AG04450 (cell line): ENCODE results near the gene THPO. TPM values are rescaled to one million over a fixed set of nuclear protein-coding genes. Genes with fewer than 3 reads are reported as not detected.

ENCODE experiments used
- CTCF ChIA-PET: fragments of 300-600, 350-600 bp; formaldehyde crosslinking; extraction: SDS; loops from one replicate; lab custom pipeline; 2022; ENCODE audit warnings: antibody characterized with exemption, inconsistent platforms; lab: Charles Lee
- POLR2A ChIA-PET: fragments of 350-600 bp; formaldehyde crosslinking; extraction: SDS; loops from one replicate; lab custom pipeline; 2021; ENCODE audit warnings: antibody characterized with exemption, inconsistent platforms; lab: Yijun Ruan, JAX
- DNase-seq: peaks from one replicate; pipeline ENCODE4 v3.0.0-alpha.2; 2011; ENCODE audit warnings: low read depth, low spot score
- H3K27ac ChIP-seq: one replicate; pipeline ENCODE4 v1.5.1; 2012; ENCODE audit warnings: low read depth, low read length, control low read depth
- H3K27me3 ChIP-seq: one replicate; pipeline ENCODE4 v1.6.0; 2012; ENCODE audit warnings: low read length; ENCODE audit not compliant: control insufficient read depth, insufficient read depth
- H3K4me3 ChIP-seq: 2 replicates; pipeline ENCODE4 v1.5.1; 2011; ENCODE audit warnings: mild to moderate bottlenecking, low read depth, low read length, control low read depth
- H3K9me3 ChIP-seq: 2 replicates; pipeline ENCODE4 v1.5.1; 2012; ENCODE audit warnings: low read length; ENCODE audit not compliant: control insufficient read depth, insufficient read depth
- CTCF ChIP-seq: IDR thresholded peaks from 2 replicates; pipeline ENCODE4 v1.5.1; 2011; ENCODE audit warnings: low read depth, low read length, control low read depth, inconsistent platforms
- polyA plus RNA-seq: library from polyadenylated mRNA; depleted of rRNA; stranded (reverse); fragments of >200 nt; gene quantifications from 2 replicates; pipeline ENCODE4 v1.2.3, GENCODE V29; 2011

THPO gene
- polyA plus RNA-seq, 1 experiment = not detected

- Histone ChIP-seq H3K4me3 (no peak overlapping the region), H3K27me3 (peaks cover 43% of the 10 kb centered on the region), H3K9me3 (no peaks in the 10 kb centered on the region; the same call in 1 of the 2 replicates), H3K27ac (no peak overlapping the region)
- DNase-seq = no peak
- POLR2A ChIA-PET = no interaction called here
- CTCF ChIA-PET = interaction anchor here (1.9 to 3.7 kb wide), 2 partner anchors 13 to 129 kb away, joined by 6 to 26 read pairs; no protein-coding TSS in a partner anchor
- TF ChIP-seq CTCF = no peak
Measured at GRCh38 chr3:184384342-184384741, 6.3 kb upstream of the THPO start.

GRCh38 chr3:184383033-184383740 is 5.2 kb upstream of the THPO start:
- H3K4me3 ChIP-seq = no peak overlapping the region
- no peak overlapping the region for H3K27ac ChIP-seq
- DNase-seq = no peak
- TF ChIP-seq CTCF = no peak
- no peaks in the 10 kb centered on the region; the same call in 1 of the 2 replicates for H3K9me3 ChIP-seq
- POLR2A ChIA-PET = interaction anchor here (0.6 kb wide), 1 partner anchor 178 kb away, joined by 3 read pairs; no protein-coding TSS in a partner anchor
- CTCF ChIA-PET = interaction anchor here (1.9 to 3.7 kb wide), 2 partner anchors 12 to 130 kb away, joined by 6 to 26 read pairs; no protein-coding TSS in a partner anchor
- peaks cover 51% of the 10 kb centered on the region for H3K27me3 ChIP-seq

GRCh38 chr3:184382326-184383032 is 4.5 kb upstream of the THPO start:
- no peak for TF ChIP-seq CTCF
- Histone ChIP-seq H3K27ac (no peak overlapping the region), H3K27me3 (peaks cover 56% of the 10 kb centered on the region), H3K9me3 (no peaks in the 10 kb centered on the region; the same call in 1 of the 2 replicates), H3K4me3 (no peak overlapping the region)
- ChIA-PET CTCF (interaction anchor here (0.6 to 2.4 kb wide), 3 partner anchors 10 to 530 kb away, joined by 4 to 24 read pairs (median 4); no protein-coding TSS in a partner anchor), POLR2A (no interaction called here)
- no peak for DNase-seq

GRCh38 chr3:184381261-184382224 is 3.5 kb upstream of the THPO start:
- Histone ChIP-seq H3K9me3 (no peaks in the 10 kb centered on the region; the same call in 1 of the 2 replicates), H3K27me3 (peaks cover 60% of the 10 kb centered on the region), H3K27ac (no peak overlapping the region), H3K4me3 (no peak overlapping the region)
- no peak for TF ChIP-seq CTCF
- DNase-seq = no peak
- POLR2A ChIA-PET = no interaction called here
- CTCF ChIA-PET = interaction anchor here (0.6 to 2.4 kb wide), 3 partner anchors 9 to 531 kb away, joined by 4 to 24 read pairs (median 4); no protein-coding TSS in a partner anchor
